ENCODE results near the gene MIDN. TPM values are rescaled to one million over a fixed set of nuclear protein-coding genes. Genes with fewer than 3 reads are reported as not detected.

MIDN gene
- total RNA-seq, 1 donor from 2014 or later, result 325 TPM

DNA sequence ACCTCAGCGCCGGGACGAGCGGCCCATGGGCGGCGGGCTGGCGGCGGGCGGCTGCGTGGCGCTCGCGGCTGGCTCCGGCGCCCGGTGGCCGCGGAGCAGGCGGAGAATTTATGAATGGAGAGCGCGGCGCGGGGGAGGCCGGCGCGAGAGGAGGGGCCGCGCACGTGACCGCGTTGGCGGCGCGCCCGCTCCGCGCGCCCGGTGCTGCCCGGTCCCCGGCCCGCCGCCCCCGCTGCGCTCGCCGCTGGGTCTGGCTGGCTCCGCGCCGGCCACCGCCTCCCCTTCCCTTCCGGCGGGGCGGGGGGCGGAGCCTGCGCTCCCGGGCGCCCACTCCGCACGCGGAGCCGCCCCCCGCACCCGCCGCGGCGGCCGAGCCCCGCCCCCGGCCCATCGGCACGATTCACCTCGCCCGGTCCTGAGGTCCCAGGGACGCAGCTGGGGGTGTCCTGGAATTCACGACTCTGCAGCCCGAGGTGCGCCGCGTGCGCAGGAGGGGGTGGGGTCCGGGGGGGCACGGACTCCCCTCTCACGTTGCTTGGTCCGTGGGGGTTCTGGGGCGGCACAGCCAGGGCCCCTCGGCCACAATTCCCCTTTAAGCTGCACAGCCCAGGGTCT, 10.5 kb upstream of the MIDN start, which contains the start of gene CBARP:
TSS of gene CBARP (minus strand) at position 252 of the 615 bp plus-strand sequence. CDS start 1,905 bp downstream, outside the sequence.
- Mint-ChIP-seq H3K4me1 (ENCODE audit: low read depth, unreplicated experiment) (peaks cover 2% of the 10 kb centered on the region), H3K27me3 (ENCODE audit: unreplicated experiment) (peaks cover 17% of the 10 kb centered on the region), H3K9me3 (ENCODE audit: unreplicated experiment) (peaks cover 14% of the 10 kb centered on the region), H3K27ac (ENCODE audit: unreplicated experiment) (peak within 1 kb of the TSS; percentile 48), H3K36me3 (ENCODE audit: unreplicated experiment) (no peaks in the 10 kb centered on the region), H3K4me3 (ENCODE audit: unreplicated experiment) (peak within 1 kb of the TSS; percentile 75)
- TF ChIP-seq CTCF (IDR thresholded peaks at IDR 0.05; ENCODE audit: partially characterized antibody, unreplicated experiment), result no peak
- DNase-seq, result peak; percentile 74

DNA sequence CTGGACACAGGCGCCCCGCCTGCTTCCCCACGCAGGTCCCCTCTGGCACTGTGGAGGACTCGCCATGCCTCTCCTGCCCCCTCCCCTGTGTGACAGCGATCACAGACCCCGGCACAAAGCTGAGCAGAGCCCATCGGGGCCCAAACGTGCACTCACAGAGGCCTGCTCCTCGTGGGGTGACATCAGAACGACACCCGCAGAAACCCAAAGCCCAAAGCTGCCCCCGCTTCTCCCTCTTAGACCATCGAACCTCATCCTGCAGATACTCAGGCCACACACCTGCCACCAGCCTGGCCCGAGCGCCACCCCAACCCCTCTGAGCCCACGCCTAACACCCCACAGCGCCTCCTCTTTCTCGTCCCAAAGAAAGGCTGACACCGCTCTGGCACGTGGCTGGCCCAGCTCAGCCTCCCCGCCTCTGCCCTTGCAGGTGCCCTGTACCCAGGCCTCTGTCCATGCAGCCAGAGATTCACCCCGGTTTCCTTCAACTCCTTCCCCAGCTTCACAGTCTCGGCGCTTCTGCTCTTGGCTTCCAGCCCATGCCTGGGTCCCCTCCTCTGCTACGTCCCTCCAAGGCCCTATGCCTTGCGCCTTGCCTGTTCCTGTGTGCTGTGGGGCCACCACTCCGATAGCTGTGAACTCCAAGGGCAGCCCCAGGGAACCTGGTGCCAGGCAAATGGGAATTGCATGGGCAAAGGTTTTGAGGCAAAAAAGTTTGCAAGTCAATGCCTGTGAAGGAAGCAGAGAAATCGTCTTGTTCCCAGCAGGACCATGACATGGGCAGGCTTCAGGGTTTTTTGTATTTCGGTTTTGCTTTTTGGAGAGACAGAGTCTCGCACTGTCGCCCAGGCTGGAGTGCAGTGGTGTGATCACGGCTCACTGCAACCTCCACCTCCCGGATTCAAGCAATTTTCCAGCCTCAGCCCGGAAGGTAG, 9.7 kb upstream of the MIDN start:
- H3K27ac Mint-ChIP-seq (ENCODE audit: unreplicated experiment), result peak overlapping the region; percentile 72
- H3K4me3 Mint-ChIP-seq (ENCODE audit: unreplicated experiment), result peak overlapping the region; percentile 75
- no peak for DNase-seq
- no peak for TF ChIP-seq CTCF (IDR thresholded peaks at IDR 0.05; ENCODE audit: partially characterized antibody, unreplicated experiment)
- H3K4me1 Mint-ChIP-seq (ENCODE audit: low read depth, unreplicated experiment), result peaks cover 2% of the 10 kb centered on the region
- no peaks in the 10 kb centered on the region for H3K36me3 Mint-ChIP-seq (ENCODE audit: unreplicated experiment)
- H3K27me3 Mint-ChIP-seq (ENCODE audit: unreplicated experiment), result peaks cover 17% of the 10 kb centered on the region
- peaks cover 14% of the 10 kb centered on the region for H3K9me3 Mint-ChIP-seq (ENCODE audit: unreplicated experiment)

DNA sequence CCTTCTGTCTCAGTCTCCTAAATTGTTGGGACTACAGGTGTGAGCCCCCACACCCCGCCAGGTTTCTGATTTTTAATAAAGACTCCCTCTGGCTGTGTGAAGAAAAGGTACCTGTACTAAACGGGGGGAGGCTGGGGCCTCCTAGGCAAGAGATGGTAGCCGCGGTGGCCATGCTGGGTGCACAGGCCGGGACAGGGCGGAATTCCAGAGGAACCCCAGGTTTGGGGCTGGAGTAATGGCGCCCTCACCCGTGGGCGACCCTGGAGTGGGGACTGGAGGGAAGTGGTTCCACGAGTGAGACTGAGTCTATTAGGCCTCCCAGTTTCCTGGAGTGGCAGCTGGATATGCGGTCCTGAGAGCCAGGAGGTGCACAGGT, 9.0 kb upstream of the MIDN start:
- Mint-ChIP-seq H3K4me1 (ENCODE audit: low read depth, unreplicated experiment) (peaks cover 2% of the 10 kb centered on the region), H3K9me3 (ENCODE audit: unreplicated experiment) (peaks cover 14% of the 10 kb centered on the region), H3K27me3 (ENCODE audit: unreplicated experiment) (peaks cover 17% of the 10 kb centered on the region), H3K36me3 (ENCODE audit: unreplicated experiment) (no peaks in the 10 kb centered on the region), H3K4me3 (ENCODE audit: unreplicated experiment) (peak overlapping the region; percentile 75), H3K27ac (ENCODE audit: unreplicated experiment) (peak overlapping the region; percentile 72)
- DNase-seq, result no peak
- TF ChIP-seq CTCF (IDR thresholded peaks at IDR 0.05; ENCODE audit: partially characterized antibody, unreplicated experiment), result no peak

- H3K27me3 Mint-ChIP-seq (ENCODE audit: unreplicated experiment), result peaks cover 17% of the 10 kb centered on the region
- peak; percentile 95 for DNase-seq
- H3K4me1 Mint-ChIP-seq (ENCODE audit: low read depth, unreplicated experiment), result peaks cover 4% of the 10 kb centered on the region
- peaks cover 14% of the 10 kb centered on the region for H3K9me3 Mint-ChIP-seq (ENCODE audit: unreplicated experiment)
- no peaks in the 10 kb centered on the region for H3K36me3 Mint-ChIP-seq (ENCODE audit: unreplicated experiment)
- peak overlapping the region; percentile 80 for H3K4me3 Mint-ChIP-seq (ENCODE audit: unreplicated experiment)
- peak; percentile 92 for TF ChIP-seq CTCF (IDR thresholded peaks at IDR 0.05; ENCODE audit: partially characterized antibody, unreplicated experiment)
- peak overlapping the region; percentile 80 for H3K27ac Mint-ChIP-seq (ENCODE audit: unreplicated experiment)
Observed at GRCh38 chr19:1239796-1240737, 8.3 kb upstream of the MIDN start.
